HepG2 (cell line): ENCODE measurements around the gene FNDC3B. TPM values are rescaled to one million over a fixed set of nuclear protein-coding genes. Genes with fewer than 3 reads are reported as not detected.

Experiments used
- GFI1 ChIP-seq: sonication (generic); formaldehyde crosslinking; IDR thresholded peaks from 2 replicates; pipeline ENCODE4 v1.5.0; 2020; ENCODE audit warnings: missing genetic modification reagents, mild to moderate bottlenecking, borderline replicate concordance
- HIVEP1 ChIP-seq: sonication (generic); formaldehyde crosslinking; IDR thresholded peaks from 2 replicates; pipeline ENCODE4 v1.4.0; 2020; ENCODE audit warnings: mild to moderate bottlenecking, missing genetic modification reagents
- HMGA1 ChIP-seq: sonication (generic); formaldehyde crosslinking; conservative IDR thresholded peaks from 2 replicates; pipeline ENCODE4 v1.4.0; 2020; ENCODE audit warnings: missing genetic modification reagents
- KAT7 ChIP-seq: IDR thresholded peaks from 2 replicates; pipeline ENCODE4 v1.6.1; 2018; ENCODE audit warnings: borderline replicate concordance, missing compliant biosample characterization
- RORA ChIP-seq: sonication (generic); formaldehyde crosslinking; IDR thresholded peaks from 2 replicates; pipeline ENCODE4 v1.5.0; 2020; ENCODE audit warnings: mild to moderate bottlenecking, missing genetic modification reagents, moderate library complexity
- SNRNP70 ChIP-seq: fragments of 200-400 bp; formaldehyde crosslinking; IDR thresholded peaks from 2 replicates; pipeline ENCODE4 v1.6.1; 2017; ENCODE audit warnings: mild to moderate bottlenecking, low read depth, low read length, moderate library complexity
- THAP11 ChIP-seq: IDR thresholded peaks from 2 replicates; pipeline ENCODE4 v1.6.1; 2016; ENCODE audit warnings: missing biosample characterization, missing genetic modification reagents
- TP53 ChIP-seq: sonication (generic); formaldehyde crosslinking; conservative IDR thresholded peaks from 2 replicates; pipeline ENCODE4 v1.4.0; 2020; ENCODE audit warnings: missing genetic modification reagents
- ZC3H4 ChIP-seq: sonication (generic); formaldehyde crosslinking; IDR thresholded peaks from 2 replicates; pipeline ENCODE4 v1.4.0; 2020; ENCODE audit warnings: missing genetic modification reagents, borderline replicate concordance
- ZKSCAN5 ChIP-seq: sonication (generic); formaldehyde crosslinking; IDR thresholded peaks from 2 replicates; pipeline ENCODE4 v1.5.1; 2020; ENCODE audit warnings: mild to moderate bottlenecking, missing genetic modification reagents
- ZNF251 ChIP-seq: sonication (generic); formaldehyde crosslinking; IDR thresholded peaks from 2 replicates; pipeline ENCODE4 v1.9.0; 2021; ENCODE audit warnings: mild to moderate bottlenecking, missing genetic modification reagents
- ZNF891 ChIP-seq: sonication (generic); formaldehyde crosslinking; IDR thresholded peaks from 2 replicates; pipeline ENCODE4 v1.5.0; 2020; ENCODE audit warnings: mild to moderate bottlenecking, missing genetic modification reagents
- polyA plus RNA-seq, 8 experiments: library from polyadenylated mRNA; depleted of rRNA in 3 of 8; stranded (reverse) in 7 of 8; unstranded in 1 of 8; fragments of >200 nt; fragmentation: Illumina TruSeq in 4 of 8; extraction: Trizol in 4 of 8; gene quantifications; 2 replicates each; pipeline versions ENCODE4 v1.2.1 to v1.2.3, GENCODE V29; 2011 to 2016; ENCODE audit warnings: low read depth in 4 of 8, missing spikeins in 1 of 8, mixed read lengths in 1 of 8; ENCODE audit not compliant: insufficient read depth in 1 of 8
- total RNA-seq, 5 experiments: library from RNA; depleted of rRNA; stranded (reverse); fragments of >200 nt; fragmentation: Illumina TruSeq; extraction: Trizol; gene quantifications; 2 replicates each; pipeline ENCODE4 v1.2.3, GENCODE V29; 2016; ENCODE audit warnings: low read depth in 1 of 5
- TF ChIP-seq, protein P1 (sequence below): sonication (generic); formaldehyde crosslinking; IDR thresholded peaks from 2 replicates; pipeline ENCODE4 v1.4.0; 2020; ENCODE audit warnings: missing genetic modification reagents, mild to moderate bottlenecking, borderline replicate concordance
- TF ChIP-seq, protein P2 (sequence below): sonication (generic); formaldehyde crosslinking; IDR thresholded peaks from 2 replicates; pipeline ENCODE4 v1.5.0; 2020; ENCODE audit warnings: mild to moderate bottlenecking, missing genetic modification reagents
- TF ChIP-seq, protein P3 (sequence below), 2 experiments: fragments of 450-650 bp in 1 of 2; sonication (generic) in 1 of 2; formaldehyde crosslinking in 1 of 2; IDR thresholded peaks; 2 replicates each; pipeline versions ENCODE4 v1.6.1 to v1.8.0; 2016 to 2022; ENCODE audit warnings: antibody characterized with exemption in 1 of 2, mild to moderate bottlenecking in 1 of 2, missing genetic modification reagents in 1 of 2

Gene FNDC3B
- total and polyA plus RNA-seq, 2 of the 13 experiments (the other 11 are each of a cell fraction or from before 2014, with no cell fraction given) = 74.8 to 103 TPM

DNA sequence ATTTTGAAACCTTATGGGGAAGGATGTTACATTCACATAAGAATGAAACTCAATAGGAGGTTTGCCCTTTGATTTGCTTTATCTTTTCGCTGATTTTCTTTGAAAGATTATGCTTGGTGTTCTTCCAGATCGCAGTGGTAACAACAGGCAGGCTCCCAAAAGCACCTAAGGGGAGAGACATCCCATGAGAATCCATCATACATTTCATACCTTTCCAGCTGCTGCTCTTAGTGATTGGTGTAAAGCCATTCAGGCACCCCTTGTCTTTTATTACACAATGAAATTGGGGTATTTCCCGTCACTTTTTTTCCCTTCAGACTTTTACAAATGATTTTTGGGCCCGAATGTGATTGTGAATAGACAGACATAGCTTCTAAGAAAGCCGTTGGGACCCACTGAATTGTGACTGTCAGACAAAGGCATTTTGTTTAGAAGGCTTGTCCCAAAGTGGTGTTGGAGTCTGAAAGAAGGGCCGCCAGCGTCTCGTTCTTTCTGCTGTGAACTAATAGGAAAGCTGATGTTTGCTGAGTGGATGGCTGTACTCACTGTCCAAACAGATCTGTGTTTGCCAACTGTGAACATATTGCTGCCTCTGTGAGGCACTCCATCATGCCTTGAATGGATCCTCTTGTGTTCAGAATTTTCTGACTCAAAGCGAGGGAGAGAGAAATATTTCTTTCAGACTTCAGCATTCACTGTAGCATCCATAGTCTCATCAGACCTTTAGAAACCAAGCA, 164.3 kb downstream of the FNDC3B start (continued):
- TF ChIP-seq HIVEP1 (CRISPR knock-in tag) = no peak
- TF ChIP-seq, protein P1, sequence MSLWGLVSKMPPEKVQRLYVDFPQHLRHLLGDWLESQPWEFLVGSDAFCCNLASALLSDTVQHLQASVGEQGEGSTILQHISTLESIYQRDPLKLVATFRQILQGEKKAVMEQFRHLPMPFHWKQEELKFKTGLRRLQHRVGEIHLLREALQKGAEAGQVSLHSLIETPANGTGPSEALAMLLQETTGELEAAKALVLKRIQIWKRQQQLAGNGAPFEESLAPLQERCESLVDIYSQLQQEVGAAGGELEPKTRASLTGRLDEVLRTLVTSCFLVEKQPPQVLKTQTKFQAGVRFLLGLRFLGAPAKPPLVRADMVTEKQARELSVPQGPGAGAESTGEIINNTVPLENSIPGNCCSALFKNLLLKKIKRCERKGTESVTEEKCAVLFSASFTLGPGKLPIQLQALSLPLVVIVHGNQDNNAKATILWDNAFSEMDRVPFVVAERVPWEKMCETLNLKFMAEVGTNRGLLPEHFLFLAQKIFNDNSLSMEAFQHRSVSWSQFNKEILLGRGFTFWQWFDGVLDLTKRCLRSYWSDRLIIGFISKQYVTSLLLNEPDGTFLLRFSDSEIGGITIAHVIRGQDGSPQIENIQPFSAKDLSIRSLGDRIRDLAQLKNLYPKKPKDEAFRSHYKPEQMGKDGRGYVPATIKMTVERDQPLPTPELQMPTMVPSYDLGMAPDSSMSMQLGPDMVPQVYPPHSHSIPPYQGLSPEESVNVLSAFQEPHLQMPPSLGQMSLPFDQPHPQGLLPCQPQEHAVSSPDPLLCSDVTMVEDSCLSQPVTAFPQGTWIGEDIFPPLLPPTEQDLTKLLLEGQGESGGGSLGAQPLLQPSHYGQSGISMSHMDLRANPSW = no peak; the same call in 1 of the 2 replicates
- no peak for TF ChIP-seq SNRNP70
- TF ChIP-seq THAP11 (CRISPR knock-in tag) = peak; percentile 53
- TF ChIP-seq TP53 (CRISPR knock-in tag) = no peak
- no peak for TF ChIP-seq HMGA1 (CRISPR knock-in tag)
- TF ChIP-seq KAT7 (CRISPR knock-in tag) = no peak
- TF ChIP-seq ZC3H4 (CRISPR knock-in tag) = no peak
- TF ChIP-seq GFI1 (CRISPR knock-in tag) = no peak; the same call in 1 of the 2 replicates
- TF ChIP-seq, protein P2, sequence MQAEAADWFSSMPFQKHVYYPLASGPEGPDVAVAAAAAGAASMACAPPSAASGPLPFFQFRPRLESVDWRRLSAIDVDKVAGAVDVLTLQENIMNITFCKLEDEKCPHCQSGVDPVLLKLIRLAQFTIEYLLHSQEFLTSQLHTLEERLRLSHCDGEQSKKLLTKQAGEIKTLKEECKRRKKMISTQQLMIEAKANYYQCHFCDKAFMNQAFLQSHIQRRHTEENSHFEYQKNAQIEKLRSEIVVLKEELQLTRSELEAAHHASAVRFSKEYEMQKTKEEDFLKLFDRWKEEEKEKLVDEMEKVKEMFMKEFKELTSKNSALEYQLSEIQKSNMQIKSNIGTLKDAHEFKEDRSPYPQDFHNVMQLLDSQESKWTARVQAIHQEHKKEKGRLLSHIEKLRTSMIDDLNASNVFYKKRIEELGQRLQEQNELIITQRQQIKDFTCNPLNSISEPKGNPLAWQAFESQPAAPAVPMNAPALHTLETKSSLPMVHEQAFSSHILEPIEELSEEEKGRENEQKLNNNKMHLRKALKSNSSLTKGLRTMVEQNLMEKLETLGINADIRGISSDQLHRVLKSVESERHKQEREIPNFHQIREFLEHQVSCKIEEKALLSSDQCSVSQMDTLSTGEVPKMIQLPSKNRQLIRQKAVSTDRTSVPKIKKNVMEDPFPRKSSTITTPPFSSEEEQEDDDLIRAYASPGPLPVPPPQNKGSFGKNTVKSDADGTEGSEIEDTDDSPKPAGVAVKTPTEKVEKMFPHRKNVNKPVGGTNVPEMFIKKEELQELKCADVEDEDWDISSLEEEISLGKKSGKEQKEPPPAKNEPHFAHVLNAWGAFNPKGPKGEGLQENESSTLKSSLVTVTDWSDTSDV (CRISPR knock-in tag) = no peak
- TF ChIP-seq ZKSCAN5 (CRISPR knock-in tag) = no peak
- TF ChIP-seq, protein P3, sequence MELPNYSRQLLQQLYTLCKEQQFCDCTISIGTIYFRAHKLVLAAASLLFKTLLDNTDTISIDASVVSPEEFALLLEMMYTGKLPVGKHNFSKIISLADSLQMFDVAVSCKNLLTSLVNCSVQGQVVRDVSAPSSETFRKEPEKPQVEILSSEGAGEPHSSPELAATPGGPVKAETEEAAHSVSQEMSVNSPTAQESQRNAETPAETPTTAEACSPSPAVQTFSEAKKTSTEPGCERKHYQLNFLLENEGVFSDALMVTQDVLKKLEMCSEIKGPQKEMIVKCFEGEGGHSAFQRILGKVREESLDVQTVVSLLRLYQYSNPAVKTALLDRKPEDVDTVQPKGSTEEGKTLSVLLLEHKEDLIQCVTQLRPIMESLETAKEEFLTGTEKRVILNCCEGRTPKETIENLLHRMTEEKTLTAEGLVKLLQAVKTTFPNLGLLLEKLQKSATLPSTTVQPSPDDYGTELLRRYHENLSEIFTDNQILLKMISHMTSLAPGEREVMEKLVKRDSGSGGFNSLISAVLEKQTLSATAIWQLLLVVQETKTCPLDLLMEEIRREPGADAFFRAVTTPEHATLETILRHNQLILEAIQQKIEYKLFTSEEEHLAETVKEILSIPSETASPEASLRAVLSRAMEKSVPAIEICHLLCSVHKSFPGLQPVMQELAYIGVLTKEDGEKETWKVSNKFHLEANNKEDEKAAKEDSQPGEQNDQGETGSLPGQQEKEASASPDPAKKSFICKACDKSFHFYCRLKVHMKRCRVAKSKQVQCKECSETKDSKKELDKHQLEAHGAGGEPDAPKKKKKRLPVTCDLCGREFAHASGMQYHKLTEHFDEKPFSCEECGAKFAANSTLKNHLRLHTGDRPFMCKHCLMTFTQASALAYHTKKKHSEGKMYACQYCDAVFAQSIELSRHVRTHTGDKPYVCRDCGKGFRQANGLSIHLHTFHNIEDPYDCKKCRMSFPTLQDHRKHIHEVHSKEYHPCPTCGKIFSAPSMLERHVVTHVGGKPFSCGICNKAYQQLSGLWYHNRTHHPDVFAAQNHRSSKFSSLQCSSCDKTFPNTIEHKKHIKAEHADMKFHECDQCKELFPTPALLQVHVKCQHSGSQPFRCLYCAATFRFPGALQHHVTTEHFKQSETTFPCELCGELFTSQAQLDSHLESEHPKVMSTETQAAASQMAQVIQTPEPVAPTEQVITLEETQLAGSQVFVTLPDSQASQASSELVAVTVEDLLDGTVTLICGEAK (IDR thresholded peaks at IDR 0.05) = no peak
- TF ChIP-seq, protein P3 (CRISPR knock-in tag; IDR thresholded peaks at IDR 0.05) = no peak
- no peak for TF ChIP-seq ZNF251
- no peak for TF ChIP-seq ZNF891 (CRISPR knock-in tag)
- no peak for TF ChIP-seq RORA (CRISPR knock-in tag)
